NCI-H187 (cell line): ENCODE measurements around the gene GLCE.
"Not testable (repeated sequence)": the region's sequence is repeated elsewhere in the genome, so short reads cannot be mapped to it uniquely, and the experiment has no call there.

Experiments
- DNase-seq, 2 experiments: peaks; one replicate each; lab custom pipeline; 2025; lab: John Stamatoyannopoulos, UW

GLCE gene

GRCh38 chr15:69299451-69299886 lies 139.0 kb downstream of the GLCE start:
- DNase-seq: no peak

GRCh38 chr15:69299943-69300588 lies 139.6 kb downstream of the GLCE start:
- DNase-seq: no peak

GRCh38 chr15:69301101-69301500 lies 140.7 kb downstream of the GLCE start:
- not testable (repeated sequence) for DNase-seq

DNA sequence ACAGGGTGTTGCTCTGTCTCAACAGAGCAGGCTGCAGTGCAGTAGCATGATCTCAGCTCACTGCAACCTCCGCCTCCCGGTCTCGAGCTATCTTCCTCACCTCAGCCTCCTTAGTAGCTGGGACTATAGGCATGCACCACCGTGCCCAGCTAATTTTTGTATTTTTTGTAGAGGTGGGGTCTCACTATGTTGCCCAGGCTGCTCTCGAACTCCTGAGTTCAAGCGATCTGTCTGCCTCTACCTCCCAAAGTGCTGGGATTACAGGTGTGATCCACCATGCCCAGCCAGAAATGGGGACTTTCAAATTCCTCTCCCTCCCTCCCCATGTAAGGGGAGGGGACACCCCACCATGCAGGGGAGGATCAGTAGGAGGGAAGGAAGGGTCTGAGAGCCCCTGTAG lies 141.7 kb downstream of the GLCE start:
- DNase-seq: not testable (repeated sequence)

DNA sequence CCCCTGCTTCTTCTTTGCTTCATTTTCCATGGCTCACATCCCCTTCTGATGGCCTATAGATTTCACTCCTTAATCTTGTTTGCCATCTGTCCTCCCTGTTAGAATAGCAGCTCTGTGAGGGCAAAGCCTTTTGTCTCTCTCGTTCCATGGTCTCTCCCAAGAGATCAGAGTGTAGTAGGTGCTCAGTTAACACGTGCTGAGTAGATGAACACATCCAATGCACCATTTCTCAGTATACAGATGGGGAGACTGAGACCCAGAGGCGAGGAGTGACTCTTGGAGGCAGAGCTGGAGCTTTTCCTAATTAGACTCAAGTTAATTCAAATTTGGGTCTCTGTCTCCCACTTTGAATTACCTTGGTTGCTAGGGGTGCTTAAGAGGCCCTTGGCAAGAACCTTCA lies 142.5 kb downstream of the GLCE start:
- no peak for DNase-seq

DNA sequence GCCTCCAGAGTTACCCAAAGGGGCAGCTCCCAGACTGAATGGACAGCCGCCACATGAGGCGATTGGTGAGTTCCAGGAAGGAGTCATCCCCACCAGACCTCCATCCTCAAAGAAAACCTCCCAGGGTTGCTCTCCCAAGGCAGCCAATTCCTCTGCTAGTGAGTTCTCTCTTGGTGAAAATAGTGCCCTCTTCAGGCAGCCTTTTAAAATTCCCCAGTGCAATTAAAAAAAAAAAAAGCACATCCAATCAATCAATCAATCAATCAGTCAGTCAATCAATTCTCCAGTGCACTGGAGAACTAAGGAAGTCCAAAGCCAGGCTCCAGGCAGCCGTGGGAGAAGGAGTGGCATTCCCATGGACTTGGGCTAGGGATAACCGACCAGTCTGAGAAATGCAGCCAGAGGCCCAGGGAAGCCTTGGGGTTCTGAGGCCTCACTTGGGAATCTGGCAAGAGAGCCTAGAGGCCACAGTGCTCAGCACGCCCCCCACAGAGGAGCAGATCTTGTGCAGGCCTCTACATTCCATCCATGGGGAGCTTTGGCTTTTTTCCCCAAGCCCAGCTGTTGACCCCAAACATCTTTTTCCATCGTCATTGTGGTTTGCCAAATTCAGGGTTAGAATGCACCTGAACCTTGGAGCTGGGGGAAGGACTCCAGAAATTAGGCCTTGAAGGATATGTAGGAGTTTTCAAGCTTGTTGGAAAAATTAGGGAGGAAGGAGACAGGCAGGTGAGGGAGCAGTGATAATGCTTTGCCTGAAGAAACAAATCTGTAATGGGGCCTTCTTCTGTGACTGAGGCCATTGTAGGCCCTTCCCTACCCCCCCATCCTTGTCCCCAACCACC lies 143.1 kb downstream of the GLCE start:
- no peak for DNase-seq

DNA sequence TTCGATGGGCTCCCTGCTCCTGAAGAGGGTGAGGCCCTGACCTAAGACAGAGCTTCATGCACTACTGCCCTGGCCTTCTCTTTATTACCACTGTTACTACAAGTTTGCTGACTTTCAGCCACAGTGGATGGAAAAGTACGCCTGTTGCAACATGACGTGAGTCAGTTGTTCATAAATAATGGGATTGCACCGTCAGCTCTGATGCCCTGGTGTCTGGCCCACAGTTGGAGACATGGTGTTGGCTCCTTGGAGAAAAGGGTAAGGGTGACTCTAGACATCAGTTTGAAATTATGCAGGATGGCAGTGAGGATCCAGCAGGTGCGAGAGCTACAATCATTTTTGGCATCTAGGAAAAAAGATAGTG lies 143.7 kb downstream of the GLCE start:
- no peak for DNase-seq

GRCh38 chr15:69305204-69305931 lies 144.9 kb downstream of the GLCE start:
- no peak for DNase-seq

GRCh38 chr15:69305933-69306568 lies 145.6 kb downstream of the GLCE start:
- no peak for DNase-seq

GRCh38 chr15:69307939-69308338 lies 147.5 kb downstream of the GLCE start:
- DNase-seq: no peak

DNA sequence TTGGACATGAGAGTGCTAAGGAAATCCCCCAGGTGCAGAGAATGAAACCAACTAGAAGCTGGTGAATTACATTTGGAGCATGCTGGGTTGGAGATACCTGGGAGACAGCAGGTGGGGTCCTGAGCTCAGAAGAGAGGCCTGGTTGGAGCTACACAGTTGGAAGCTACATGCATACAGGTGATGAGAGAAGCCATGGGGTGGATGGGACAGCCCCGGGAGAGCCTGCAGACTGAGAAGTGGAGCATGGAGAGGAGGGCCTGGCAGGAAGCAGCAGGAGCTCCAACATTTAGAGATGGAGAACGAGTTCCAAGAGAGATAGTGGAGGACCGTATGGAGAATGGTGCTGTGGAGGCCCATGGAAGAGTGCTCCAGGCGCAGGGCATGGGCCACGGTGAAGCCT lies 148.5 kb downstream of the GLCE start:
- DNase-seq: no peak

GRCh38 chr15:69311319-69311721 lies 150.9 kb downstream of the GLCE start:
- DNase-seq: no peak

DNA sequence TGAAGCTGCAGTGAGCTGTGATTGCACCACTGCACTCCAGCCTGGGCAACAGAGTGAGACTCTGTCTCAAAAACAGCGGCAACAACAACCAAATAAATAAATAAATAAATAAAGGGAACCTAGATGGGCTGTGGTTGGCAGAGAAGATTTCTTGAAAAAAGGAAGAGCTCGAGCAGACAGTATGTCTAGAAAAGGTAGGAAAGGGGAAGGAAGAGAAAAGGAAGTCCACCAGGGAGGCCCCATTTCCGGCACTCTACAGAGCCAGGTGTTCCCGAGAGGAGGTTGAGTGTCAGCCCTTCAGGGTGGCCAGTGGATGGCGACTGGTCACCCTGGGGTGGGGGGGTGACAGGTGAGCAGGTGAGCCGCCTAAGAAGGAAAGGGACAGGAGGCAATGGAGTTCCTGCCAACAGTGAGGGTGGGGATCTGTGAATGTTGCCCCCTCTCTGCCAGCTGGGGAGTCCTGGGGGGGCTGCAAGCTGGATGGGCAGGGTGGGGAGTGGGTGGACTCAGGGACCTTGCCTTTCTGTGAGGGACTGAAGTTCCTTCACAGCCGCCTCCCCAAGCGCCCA lies 153.1 kb downstream of the GLCE start:
- no peak for DNase-seq

- DNase-seq: no peak
Observed at GRCh38 chr15:69314131-69314530, 153.7 kb downstream of the GLCE start.

DNA sequence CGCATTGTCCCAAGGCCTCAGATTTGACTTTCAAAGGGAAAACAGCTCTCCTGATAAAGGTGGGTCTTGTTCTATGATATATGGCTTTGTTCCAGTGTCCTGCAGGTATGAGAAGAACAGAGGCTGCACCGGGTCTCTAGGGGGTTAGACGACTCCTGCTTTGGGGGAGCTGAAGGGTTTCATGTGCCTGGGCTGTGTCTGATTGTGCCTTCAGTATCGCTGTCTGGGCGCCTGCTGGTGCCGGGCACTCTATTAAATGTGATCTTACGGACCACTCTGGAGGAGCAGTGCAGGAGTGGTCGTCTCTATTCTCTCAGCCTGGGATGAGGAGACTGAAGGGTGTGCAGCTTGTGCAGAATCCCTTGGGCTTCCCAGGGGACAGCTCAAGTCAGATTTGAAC lies 154.3 kb downstream of the GLCE start:
- DNase-seq: no peak

DNA sequence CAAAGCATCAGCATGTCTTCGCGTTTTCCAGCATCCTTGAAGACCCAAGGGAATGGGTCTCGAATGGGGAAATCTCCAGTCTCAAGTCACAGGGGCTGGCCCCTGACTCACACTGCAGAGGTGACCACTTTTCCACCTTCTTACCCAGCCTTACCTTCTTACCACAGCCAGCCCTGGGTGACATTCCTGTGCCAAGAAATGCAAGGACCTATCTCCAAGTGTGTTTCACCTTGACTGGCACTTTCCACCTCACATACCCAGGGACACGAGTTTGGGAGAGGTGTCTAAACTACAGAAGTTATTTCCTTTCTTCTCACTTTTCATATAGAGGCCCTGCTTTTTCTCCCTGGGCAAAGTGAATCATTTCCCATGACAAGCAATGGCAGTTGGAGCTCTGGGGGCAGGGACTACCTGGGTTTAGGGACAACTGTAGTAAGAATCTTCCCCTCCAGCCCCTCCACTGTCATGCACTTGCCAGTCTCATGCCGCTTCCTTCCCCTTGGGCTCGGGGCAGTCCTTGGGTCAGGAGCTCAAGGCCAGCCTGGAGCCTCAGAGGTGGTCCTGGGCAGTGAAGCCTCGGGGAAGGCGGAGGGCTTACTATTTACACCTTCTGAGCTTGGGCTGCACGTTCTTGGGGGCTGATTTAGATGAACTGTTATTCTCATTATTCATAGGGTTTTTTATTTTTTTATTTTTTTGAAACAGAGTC lies 155.1 kb downstream of the GLCE start:
- DNase-seq: no peak

DNA sequence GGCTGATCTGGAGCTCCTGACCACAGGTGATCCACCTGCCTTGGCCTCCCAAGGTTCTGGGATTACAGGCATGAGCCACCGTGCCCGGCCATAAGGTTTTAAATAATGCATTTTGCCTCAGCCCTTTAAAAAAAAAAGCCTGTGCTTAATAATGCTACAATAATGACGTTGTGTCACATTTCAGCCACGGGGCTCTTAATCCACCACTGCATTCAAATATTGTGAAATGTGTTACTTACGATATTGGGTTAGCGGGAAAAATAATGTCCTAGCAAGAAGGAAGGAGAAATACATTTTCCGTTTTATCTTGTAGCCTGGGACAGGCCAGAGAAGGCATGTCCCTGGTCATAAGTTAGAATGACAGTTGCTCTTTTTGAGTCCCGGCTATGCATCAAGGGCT lies 155.9 kb downstream of the GLCE start:
- DNase-seq: no peak

- DNase-seq: no peak
Observed at GRCh38 chr15:69317392-69317841, 157.0 kb downstream of the GLCE start.

GRCh38 chr15:69318033-69318432 lies 157.6 kb downstream of the GLCE start:
- DNase-seq: no peak

GRCh38 chr15:69319384-69320375 lies 159.2 kb downstream of the GLCE start:
- DNase-seq: no peak
